ENCODE results near the gene POLR1A. TPM values are rescaled to one million over a fixed set of nuclear protein-coding genes. Genes with fewer than 3 reads are reported as not detected.

Gene POLR1A
- total and polyA plus RNA-seq, 2 of the 8 experiments (the other 6 are each of a cell fraction or from before 2014, with no cell fraction given) = 8.9 to 58.1 TPM

- H4K5ac ChIP-seq (ENCODE audit: insufficient read length, low read depth, low read length) = no peak overlapping the region
- no peak overlapping the region for H2BK20ac ChIP-seq (ENCODE audit: low read length)
- no peak overlapping the region for H3K4me3 ChIP-seq (ENCODE audit: extremely low read depth in 1 of 4, insufficient read depth in 2 of 4, low read depth in 3 of 4, low read length in 4 of 4)
- FAIRE-seq (no peak), DNase-seq (ENCODE audit: low read depth in 1 of 2, low spot score in 2 of 2) (no peak)
- H3K4me1 ChIP-seq (replicated peaks in 1 of 4; ENCODE audit: control insufficient read depth in 3 of 4, insufficient read depth in 4 of 4, low read length in 3 of 4) = no peaks in the 10 kb centered on the region
- no peak overlapping the region for H2AFZ ChIP-seq (ENCODE audit: low read length)
- no peaks in the 10 kb centered on the region for H3K79me1 ChIP-seq (ENCODE audit: low read depth, low read length)
- peaks cover 3 to 5% of the 10 kb centered on the region in 2 experiments for H4K20me1 ChIP-seq (replicated peaks in 1 of 2; ENCODE audit: control insufficient read depth in 1 of 2, insufficient read depth in 2 of 2, low read length in 2 of 2)
- no peaks in the 10 kb centered on the region for H3K23me2 ChIP-seq (ENCODE audit: low read depth, low read length)
- H2BK15ac ChIP-seq (ENCODE audit: low read length) = no peak overlapping the region
- no peaks in the 10 kb centered on the region for H3K9me3 ChIP-seq (ENCODE audit: insufficient read depth in 2 of 2, low read depth in 1 of 2, low read length in 1 of 2)
- ChIA-PET CTCF (ENCODE audit: partially characterized antibody) (interaction anchor here (1.0 to 1.5 kb wide), 3 partner anchors 63 to 202 kb away, joined by 3 to 5 read pairs (median 3); no protein-coding TSS in a partner anchor), POLR2A (ENCODE audit: partially characterized antibody) (interaction anchor here (1.7 kb wide), 1 partner anchor 78 kb away, joined by 4 read pairs; the partner anchor contains the start of genes POLR1A and PTCD3)
- no peak overlapping the region for H3K9ac ChIP-seq (replicated peaks in 1 of 4; ENCODE audit: extremely low read depth in 1 of 4, low read depth in 3 of 4, low read length in 3 of 4)
- no peak overlapping the region for H2BK5ac ChIP-seq (ENCODE audit: low read depth, low read length)
- H3K36me3 ChIP-seq (ENCODE audit: control insufficient read depth in 2 of 4, insufficient read depth in 4 of 4, low read length in 3 of 4) = peaks cover 39 to 70% (median 59%) of the 10 kb centered on the region in 4 experiments
- H2BK12ac ChIP-seq (ENCODE audit: low read depth, low read length) = no peak overlapping the region
- H3K23ac ChIP-seq (ENCODE audit: insufficient read length) = no peak overlapping the region
- no peaks in the 10 kb centered on the region for H3K27me3 ChIP-seq (replicated peaks in 1 of 4; ENCODE audit: control insufficient read depth in 3 of 4, extremely low read depth in 1 of 4, insufficient read depth in 3 of 4, low read length in 3 of 4)
- H3K14ac ChIP-seq (ENCODE audit: insufficient read length) = no peak overlapping the region
- H2BK120ac ChIP-seq (replicated peaks; ENCODE audit: low read depth, low read length) = no peak overlapping the region
- H4K91ac ChIP-seq (replicated peaks; ENCODE audit: insufficient read length, low read length) = no peak overlapping the region
- no peak overlapping the region for H3K27ac ChIP-seq (ENCODE audit: low read depth, low read length)
- H3K79me2 ChIP-seq (ENCODE audit: control insufficient read depth in 1 of 2, insufficient read depth in 2 of 2, low read length in 2 of 2) = no peaks in the 10 kb centered on the region
- H2AK5ac ChIP-seq (ENCODE audit: low read depth, low read length) = no peak overlapping the region
- no peak overlapping the region for H3K56ac ChIP-seq (replicated peaks; ENCODE audit: insufficient read length, low read depth, low read length)
- 93% methylated on average over 33 of the region's 33 CpGs; no CpG with 5 or more reads in 1 of the 2 experiments for WGBS, 2 experiments (ENCODE audit: extremely low coverage in 1 of 2, insufficient coverage in 1 of 2, insufficient read length in 1 of 2, insufficient replicate concordance in 2 of 2, low coverage in 1 of 2, low lambda C conversion rate in 2 of 2, missing lambda C conversion rate in 1 of 2)
- no peak overlapping the region for H3K4me2 ChIP-seq (ENCODE audit: insufficient read depth in 1 of 2, low read depth in 2 of 2, low read length in 2 of 2)
- H4K8ac ChIP-seq (ENCODE audit: extremely low read depth, insufficient read depth, low read length) = no peak overlapping the region
- H3K4ac ChIP-seq (replicated peaks; ENCODE audit: insufficient read length, low read depth, low read length) = no peak overlapping the region
- no peak overlapping the region for H3K18ac ChIP-seq (ENCODE audit: extremely low read depth, low read length)
- TF ChIP-seq SIRT6 (IDR thresholded peaks at IDR 0.05; ENCODE audit: low read length) = no peak
- no peak for TF ChIP-seq TCF12 (IDR thresholded peaks at IDR 0.05; ENCODE audit: low read depth, low read length)
- TF ChIP-seq ASH2L (IDR thresholded peaks at IDR 0.05; ENCODE audit: low read length) = no peak
- no peak for TF ChIP-seq ATF3 (IDR thresholded peaks at IDR 0.05; ENCODE audit: insufficient read depth, low read depth, low read length)
Measured at GRCh38 chr2:86027922-86028765, 77.5 kb downstream of the POLR1A start.

All from H1 (cell line).